Measurements from ENCODE around the gene INCA1. TPM values are rescaled to one million over a fixed set of nuclear protein-coding genes. Genes with fewer than 3 reads are reported as not detected.

Gene INCA1
- total and polyA plus RNA-seq, 2 donors, result 0.24 to 1.5 TPM

DNA sequence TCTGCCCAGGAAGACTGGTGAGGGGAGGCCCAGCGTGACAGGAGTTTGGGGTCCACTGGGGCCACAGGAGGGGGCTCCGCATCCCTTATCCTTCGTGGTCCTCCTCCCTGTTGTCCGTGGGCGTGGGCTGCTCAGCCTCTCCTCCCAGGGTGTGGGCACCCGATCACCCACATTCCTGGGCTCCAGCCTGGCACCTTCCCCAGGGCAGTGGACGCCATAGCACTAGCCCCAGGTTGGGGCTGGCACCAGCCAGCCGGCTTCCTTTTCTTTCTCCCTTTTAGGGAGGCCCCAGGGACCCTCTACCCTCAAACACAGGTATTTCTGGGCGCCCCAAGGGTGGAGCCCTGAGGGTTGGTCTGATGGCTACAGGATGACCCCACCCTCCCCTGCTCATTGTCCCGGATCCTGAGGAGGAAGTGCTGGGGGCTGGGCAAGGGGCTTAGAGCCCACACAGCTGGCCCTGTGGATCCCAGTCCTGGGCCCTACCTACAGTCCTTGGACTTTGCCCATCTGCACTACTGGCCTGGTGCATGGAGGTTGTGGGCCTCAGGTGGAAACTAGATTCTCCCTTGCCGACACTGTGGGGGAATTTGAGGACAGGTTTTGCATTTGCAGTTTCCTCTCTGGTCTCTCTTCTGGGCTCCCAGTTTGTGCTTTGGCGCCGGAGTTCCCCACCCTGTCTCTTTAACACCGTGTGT is 1.6 kb upstream of the INCA1 start:
- H3K27me3 ChIP-seq (ENCODE audit: control insufficient read depth in 2 of 2, insufficient read depth in 1 of 2, low read length in 1 of 2), result peaks cover 6 to 32% of the 10 kb centered on the region in 2 donors
- H3K4me3 ChIP-seq (ENCODE audit: low read length in 2 of 2), result peak overlapping the region; percentile 64 to 86
- WGBS, result 69% methylated on average over 14 of the region's 14 CpGs
- peaks cover 15 to 19% of the 10 kb centered on the region in 2 donors for H3K36me3 ChIP-seq (ENCODE audit: control insufficient read depth in 2 of 2, insufficient read depth in 2 of 2, low read length in 1 of 2)
- peaks cover 0 to 4% of the 10 kb centered on the region in 2 donors for H3K9me3 ChIP-seq (ENCODE audit: control insufficient read depth in 2 of 2, insufficient read depth in 1 of 2, low read length in 1 of 2)
- DNase-seq (ENCODE audit: low read depth in 6 of 9, low spot score in 9 of 9), result no peak
- H3K27ac ChIP-seq (ENCODE audit: low read depth in 1 of 2, low read length in 1 of 2), result no peak overlapping the region
- H3K4me1 ChIP-seq (ENCODE audit: control insufficient read depth in 2 of 2, insufficient read depth in 2 of 2, low read length in 2 of 2), result peaks cover 17 to 18% of the 10 kb centered on the region in 2 donors

DNA sequence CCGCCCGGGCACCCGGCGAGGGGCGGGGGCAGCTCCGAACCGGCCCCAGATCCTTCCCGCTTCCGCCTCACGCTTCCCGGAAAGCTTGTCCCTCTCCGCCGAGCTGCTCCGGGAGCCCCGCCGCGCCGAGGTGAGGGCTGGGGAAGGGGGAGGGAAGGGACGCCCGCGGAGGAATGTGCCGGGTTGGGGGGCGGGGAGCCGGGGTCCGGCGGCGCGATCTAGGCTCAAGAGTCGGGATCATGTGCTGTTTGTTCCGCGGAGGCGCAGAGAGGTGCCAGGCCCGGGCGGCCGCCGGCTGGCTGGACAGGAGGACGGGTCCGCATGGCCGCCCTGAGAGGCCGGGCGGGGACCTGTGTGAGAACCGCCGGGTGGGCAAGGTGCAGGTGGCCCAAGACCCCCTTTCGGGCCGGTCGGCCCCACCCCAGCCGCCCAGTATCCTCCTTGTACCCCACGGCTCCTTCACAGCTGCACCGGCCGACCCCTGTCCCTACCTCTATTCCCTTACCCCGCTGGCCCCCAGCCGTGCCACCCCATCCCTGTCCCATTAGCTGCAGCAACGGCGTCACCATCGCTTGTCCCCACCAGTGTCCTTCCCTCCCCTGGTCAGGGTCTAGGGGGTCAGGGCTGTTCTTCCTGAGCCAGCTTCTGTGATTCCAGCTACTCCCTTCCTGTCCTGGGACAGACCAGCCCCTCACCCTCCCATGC is 857 bp upstream of the INCA1 start:
- DNase-seq (ENCODE audit: low read depth in 6 of 9, low spot score in 9 of 9), result no peak
- Histone ChIP-seq H3K36me3 (ENCODE audit: control insufficient read depth in 2 of 2, insufficient read depth in 2 of 2, low read length in 1 of 2) (peaks cover 10 to 14% of the 10 kb centered on the region in 2 donors), H3K27ac (ENCODE audit: low read depth in 1 of 2, low read length in 1 of 2) (peak overlapping the region in 1 of 2 donors; percentile 25), H3K4me3 (ENCODE audit: low read length in 2 of 2) (peak overlapping the region; percentile 64 to 86), H3K4me1 (ENCODE audit: control insufficient read depth in 2 of 2, insufficient read depth in 2 of 2, low read length in 2 of 2) (peaks cover 17 to 18% of the 10 kb centered on the region in 2 donors), H3K9me3 (ENCODE audit: control insufficient read depth in 2 of 2, insufficient read depth in 1 of 2, low read length in 1 of 2) (peaks cover 0 to 4% of the 10 kb centered on the region in 2 donors), H3K27me3 (ENCODE audit: control insufficient read depth in 2 of 2, insufficient read depth in 1 of 2, low read length in 1 of 2) (peaks cover 6 to 32% of the 10 kb centered on the region in 2 donors)
- 6% methylated on average over 55 of the region's 55 CpGs for WGBS

DNA sequence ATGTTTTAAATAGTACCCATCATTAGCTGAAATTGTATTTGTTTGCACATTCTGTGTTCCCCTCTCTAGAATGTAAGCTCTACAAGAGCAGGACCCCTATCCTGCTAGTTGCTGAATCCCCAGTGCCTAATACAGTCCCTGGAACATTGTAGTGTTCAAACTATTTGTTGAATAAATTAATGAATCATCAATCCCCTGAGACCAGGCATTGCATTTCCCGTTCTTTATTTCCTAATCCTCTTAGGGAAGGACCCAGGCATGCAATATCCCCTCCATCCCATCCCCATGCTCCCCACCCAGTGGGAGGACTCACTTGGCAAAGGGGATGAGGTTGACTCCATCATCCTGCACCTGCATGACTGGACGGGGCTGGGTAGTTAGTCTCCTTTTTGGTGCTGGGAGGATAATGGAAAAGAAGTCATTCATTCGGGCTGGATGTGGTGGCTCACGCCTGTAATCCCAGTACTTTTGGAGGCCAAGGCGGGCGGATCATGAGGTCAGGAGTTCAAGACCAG is 3.2 kb downstream of the INCA1 start:
- DNase-seq (ENCODE audit: low read depth in 6 of 9, low spot score in 9 of 9), result no peak
- no peak overlapping the region for H3K27ac ChIP-seq (ENCODE audit: low read depth in 1 of 2, low read length in 1 of 2)
- H3K36me3 ChIP-seq (ENCODE audit: control insufficient read depth in 2 of 2, insufficient read depth in 2 of 2, low read length in 1 of 2), result no peaks in the 10 kb centered on the region
- 96% methylated on average over 6 of the region's 6 CpGs for WGBS
- H3K27me3 ChIP-seq (ENCODE audit: control insufficient read depth in 2 of 2, insufficient read depth in 1 of 2, low read length in 1 of 2), result peaks cover 6 to 31% of the 10 kb centered on the region in 2 donors
- peaks cover 16 to 19% of the 10 kb centered on the region in 2 donors for H3K4me1 ChIP-seq (ENCODE audit: control insufficient read depth in 2 of 2, insufficient read depth in 2 of 2, low read length in 2 of 2)
- no peak overlapping the region for H3K4me3 ChIP-seq (ENCODE audit: low read length in 2 of 2)
- H3K9me3 ChIP-seq (ENCODE audit: control insufficient read depth in 2 of 2, insufficient read depth in 1 of 2, low read length in 1 of 2), result peaks cover 0 to 4% of the 10 kb centered on the region in 2 donors

DNA sequence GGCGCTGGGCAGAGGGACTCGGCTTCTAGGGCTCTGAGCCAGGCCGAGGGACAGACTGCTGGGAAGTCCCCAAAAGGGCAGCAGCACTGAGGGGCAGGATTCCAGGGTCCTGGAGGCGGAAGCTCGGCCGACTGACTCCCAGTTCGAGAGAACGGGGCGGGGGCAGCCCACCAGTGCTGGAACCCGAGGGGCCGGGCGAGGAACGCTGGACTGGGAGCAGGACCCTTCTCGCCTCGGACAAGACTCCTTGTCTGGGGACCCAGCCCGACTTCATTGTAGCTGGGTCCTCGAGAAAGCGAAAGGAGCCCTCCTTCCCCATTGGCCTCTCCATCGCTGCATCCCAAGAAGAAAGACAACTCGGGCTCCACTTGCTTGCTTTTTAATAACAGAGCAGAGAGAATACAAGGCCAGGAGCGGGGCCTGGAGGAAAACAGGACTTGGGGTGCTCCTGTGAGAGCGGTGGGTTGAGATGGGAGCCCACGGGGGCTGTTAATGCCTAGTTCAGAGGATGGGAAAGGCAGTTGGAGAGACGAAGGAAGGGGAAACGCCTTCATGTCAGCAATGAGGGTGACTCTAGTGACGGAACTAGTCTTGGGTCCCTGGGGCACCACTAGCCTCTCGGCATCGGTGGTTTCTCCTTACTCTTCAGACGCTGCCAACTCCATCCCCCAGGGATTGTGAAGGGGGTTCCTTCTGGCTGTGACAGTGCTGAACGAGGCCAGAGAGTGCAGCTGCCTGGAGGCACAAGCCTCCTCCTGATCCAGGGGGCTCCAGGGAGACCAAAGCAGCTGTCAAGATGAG is 9.4 kb downstream of the INCA1 start:
- 1% methylated on average over 30 of the region's 30 CpGs for WGBS

DNA sequence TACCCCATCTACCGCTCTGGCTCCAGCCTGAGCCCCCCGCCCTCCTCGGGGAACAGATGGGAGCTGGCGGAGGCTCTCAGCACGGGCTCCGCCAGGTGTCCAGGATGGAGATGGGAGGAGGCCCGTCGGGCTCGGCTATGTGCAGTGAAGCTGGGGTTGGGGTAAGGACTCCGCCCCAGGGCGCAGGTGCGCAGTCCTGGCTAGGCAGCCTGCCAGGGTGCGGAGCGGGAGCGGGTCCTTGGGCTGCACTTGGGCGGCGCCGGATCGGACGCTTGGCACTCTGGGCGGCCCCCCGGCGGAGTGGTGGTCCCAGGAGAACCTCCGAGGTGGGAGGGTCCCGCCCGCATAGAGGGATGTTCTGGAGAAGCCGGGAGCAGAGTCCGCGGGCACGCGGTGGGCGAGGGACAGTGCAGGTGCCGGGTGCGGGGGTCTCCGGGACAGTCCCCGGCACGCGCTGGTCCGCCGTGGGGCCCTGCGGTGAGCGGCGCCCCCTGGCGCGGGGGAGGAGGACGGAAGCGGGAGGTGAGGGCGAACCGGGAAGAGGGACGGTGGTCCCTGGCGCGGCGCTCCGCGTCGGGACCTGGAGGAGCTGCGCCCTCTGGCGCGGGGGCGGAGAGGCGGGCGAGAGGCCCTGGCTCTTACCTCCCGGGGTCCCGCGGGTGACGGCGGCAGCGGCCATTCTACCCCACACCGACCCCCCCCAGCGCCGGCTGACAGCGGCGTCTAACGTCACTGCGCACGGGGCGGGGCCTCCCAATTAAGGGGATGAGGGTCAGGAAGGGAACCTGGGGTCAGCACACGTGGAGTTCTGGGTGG is 10.2 kb downstream of the INCA1 start, which contains the start of gene CAMTA2:
Gene CAMTA2 (minus strand): TSS at position 725 of the 816 bp plus-strand sequence. CDS start 1,453 bp downstream, outside the sequence.
- Histone ChIP-seq H3K27me3 (ENCODE audit: control insufficient read depth in 2 of 2, insufficient read depth in 1 of 2, low read length in 1 of 2) (no peaks in the 10 kb centered on the region), H3K9me3 (ENCODE audit: control insufficient read depth in 2 of 2, insufficient read depth in 1 of 2, low read length in 1 of 2) (peaks cover 0 to 5% of the 10 kb centered on the region in 2 donors), H3K36me3 (ENCODE audit: control insufficient read depth in 2 of 2, insufficient read depth in 2 of 2, low read length in 1 of 2) (peaks cover 8 to 13% of the 10 kb centered on the region in 2 donors), H3K4me1 (ENCODE audit: control insufficient read depth in 2 of 2, insufficient read depth in 2 of 2, low read length in 2 of 2) (peaks cover 15 to 29% of the 10 kb centered on the region in 2 donors), H3K27ac (ENCODE audit: low read depth in 1 of 2, low read length in 1 of 2) (peak within 1 kb of the TSS; percentile 84 to 91), H3K4me3 (ENCODE audit: low read length in 2 of 2) (peak within 1 kb of the TSS; percentile 87 to 91)
- 1% methylated on average over 78 of the region's 78 CpGs for WGBS
- peak in 8 of 9 donors; percentile 64 to 90 (median 80) for DNase-seq (ENCODE audit: low read depth in 6 of 9, low spot score in 9 of 9)

More for the DNA sequence above, 9.4 kb downstream of the INCA1 start:
- H3K4me3 ChIP-seq (ENCODE audit: low read length in 2 of 2), result peak overlapping the region; percentile 87 to 91
- peak overlapping the region; percentile 84 to 91 for H3K27ac ChIP-seq (ENCODE audit: low read depth in 1 of 2, low read length in 1 of 2)
- peaks cover 0 to 5% of the 10 kb centered on the region in 2 donors for H3K9me3 ChIP-seq (ENCODE audit: control insufficient read depth in 2 of 2, insufficient read depth in 1 of 2, low read length in 1 of 2)
- peaks cover 0 to 5% of the 10 kb centered on the region in 2 donors for H3K36me3 ChIP-seq (ENCODE audit: control insufficient read depth in 2 of 2, insufficient read depth in 2 of 2, low read length in 1 of 2)
- peaks cover 15 to 29% of the 10 kb centered on the region in 2 donors for H3K4me1 ChIP-seq (ENCODE audit: control insufficient read depth in 2 of 2, insufficient read depth in 2 of 2, low read length in 2 of 2)
- no peak for DNase-seq (ENCODE audit: low read depth in 6 of 9, low spot score in 9 of 9)
- no peaks in the 10 kb centered on the region for H3K27me3 ChIP-seq (ENCODE audit: control insufficient read depth in 2 of 2, insufficient read depth in 1 of 2, low read length in 1 of 2)

DNA sequence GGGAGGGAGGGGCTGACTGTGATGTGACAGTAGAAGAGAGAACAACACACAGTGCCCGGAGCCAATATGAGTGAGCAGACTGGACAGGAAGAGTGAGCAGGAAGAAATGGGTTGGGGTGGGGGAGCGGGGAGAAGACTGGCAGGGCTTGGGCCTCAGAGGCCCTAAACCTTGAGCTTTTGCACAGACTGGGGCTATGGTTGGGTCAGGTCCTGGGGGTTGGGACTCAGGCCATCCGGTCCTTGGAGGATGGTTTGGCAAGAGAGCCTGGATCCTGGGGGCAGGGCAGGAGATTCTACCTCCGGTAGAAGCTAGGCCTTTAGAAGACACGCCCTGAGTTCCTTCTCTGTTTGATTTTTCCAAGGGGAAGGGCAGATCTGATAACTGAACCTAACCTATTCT is 10.9 kb downstream of the INCA1 start:
- Histone ChIP-seq H3K4me1 (ENCODE audit: control insufficient read depth in 2 of 2, insufficient read depth in 2 of 2, low read length in 2 of 2) (peaks cover 15 to 29% of the 10 kb centered on the region in 2 donors), H3K4me3 (ENCODE audit: low read length in 2 of 2) (peak overlapping the region; percentile 87 to 91), H3K27me3 (ENCODE audit: control insufficient read depth in 2 of 2, insufficient read depth in 1 of 2, low read length in 1 of 2) (no peaks in the 10 kb centered on the region), H3K9me3 (ENCODE audit: control insufficient read depth in 2 of 2, insufficient read depth in 1 of 2, low read length in 1 of 2) (peaks cover 0 to 5% of the 10 kb centered on the region in 2 donors), H3K36me3 (ENCODE audit: control insufficient read depth in 2 of 2, insufficient read depth in 2 of 2, low read length in 1 of 2) (peaks cover 13 to 15% of the 10 kb centered on the region in 2 donors), H3K27ac (ENCODE audit: low read depth in 1 of 2, low read length in 1 of 2) (peak overlapping the region; percentile 43 to 84)
- peak in 1 of 9 donors; percentile 33 for DNase-seq (ENCODE audit: low read depth in 6 of 9, low spot score in 9 of 9)
- 88% methylated on average over 5 of the region's 5 CpGs for WGBS

DNA sequence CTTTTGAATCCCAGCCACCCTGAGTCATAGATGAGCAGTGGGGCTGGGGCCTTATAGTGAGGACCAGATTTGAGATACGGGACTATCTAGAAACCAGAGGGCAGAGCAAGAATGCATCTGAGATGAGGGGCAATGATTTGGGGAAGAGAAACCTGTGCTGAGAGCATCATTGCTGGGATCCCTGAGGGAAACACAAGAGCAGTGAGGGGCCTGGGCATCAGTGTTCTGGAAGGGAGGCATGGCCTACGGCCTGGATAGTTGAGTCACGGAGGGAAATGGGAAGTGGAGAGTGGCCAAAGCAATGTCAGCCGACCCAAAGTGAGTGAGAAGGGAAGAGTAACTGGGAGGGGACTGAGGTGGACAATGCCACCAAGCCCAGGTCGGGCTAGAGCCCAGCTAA is 15.0 kb downstream of the INCA1 start:
- DNase-seq (ENCODE audit: low read depth in 6 of 9, low spot score in 9 of 9), result no peak
- H3K27me3 ChIP-seq (ENCODE audit: control insufficient read depth in 2 of 2, insufficient read depth in 1 of 2, low read length in 1 of 2), result no peaks in the 10 kb centered on the region
- peaks cover 40 to 43% of the 10 kb centered on the region in 2 donors for H3K36me3 ChIP-seq (ENCODE audit: control insufficient read depth in 2 of 2, insufficient read depth in 2 of 2, low read length in 1 of 2)
- no peak overlapping the region for H3K4me3 ChIP-seq (ENCODE audit: low read length in 2 of 2)
- WGBS, result 79% methylated on average over 5 of the region's 5 CpGs
- peaks cover 0 to 1% of the 10 kb centered on the region in 2 donors for H3K9me3 ChIP-seq (ENCODE audit: control insufficient read depth in 2 of 2, insufficient read depth in 1 of 2, low read length in 1 of 2)
- peaks cover 9 to 31% of the 10 kb centered on the region in 2 donors for H3K4me1 ChIP-seq (ENCODE audit: control insufficient read depth in 2 of 2, insufficient read depth in 2 of 2, low read length in 2 of 2)
- H3K27ac ChIP-seq (ENCODE audit: low read depth in 1 of 2, low read length in 1 of 2), result no peak overlapping the region

DNA sequence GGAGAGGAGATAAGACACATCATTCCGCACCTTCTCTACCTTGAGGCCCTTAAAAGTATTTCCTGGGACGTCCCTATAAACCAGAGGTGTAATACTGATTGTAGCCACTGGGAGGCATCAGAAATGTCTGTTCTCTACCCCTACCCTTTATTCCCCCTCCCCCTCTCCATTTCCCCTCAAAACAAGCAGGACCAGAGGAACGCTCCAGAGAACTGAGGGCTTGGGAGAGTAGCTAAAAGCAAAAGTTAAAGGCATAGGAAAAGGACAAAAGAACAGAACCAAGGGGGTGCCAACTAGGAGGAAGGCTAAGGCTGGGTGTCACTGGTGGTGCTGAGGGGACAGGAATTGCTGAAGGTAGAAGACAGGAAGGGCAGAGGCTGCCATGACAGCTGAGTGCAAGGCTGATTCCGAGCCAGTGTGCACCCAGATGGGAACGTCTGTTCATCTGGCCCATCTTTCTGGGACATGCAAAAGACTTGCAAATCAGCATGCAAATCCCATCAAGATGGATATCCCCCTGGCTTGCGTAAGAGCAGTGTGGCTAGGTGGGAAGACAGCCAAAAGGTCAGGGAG is 16.6 kb downstream of the INCA1 start:
- Histone ChIP-seq H3K27me3 (ENCODE audit: control insufficient read depth in 2 of 2, insufficient read depth in 1 of 2, low read length in 1 of 2) (no peaks in the 10 kb centered on the region), H3K36me3 (ENCODE audit: control insufficient read depth in 2 of 2, insufficient read depth in 2 of 2, low read length in 1 of 2) (peaks cover 48 to 50% of the 10 kb centered on the region in 2 donors), H3K4me1 (ENCODE audit: control insufficient read depth in 2 of 2, insufficient read depth in 2 of 2, low read length in 2 of 2) (peaks cover 4 to 28% of the 10 kb centered on the region in 2 donors), H3K4me3 (ENCODE audit: low read length in 2 of 2) (no peak overlapping the region), H3K27ac (ENCODE audit: low read depth in 1 of 2, low read length in 1 of 2) (peak overlapping the region; percentile 46 to 55), H3K9me3 (ENCODE audit: control insufficient read depth in 2 of 2, insufficient read depth in 1 of 2, low read length in 1 of 2) (peaks cover 0 to 1% of the 10 kb centered on the region in 2 donors)
- peak in 8 of 9 donors; percentile 68 to 91 (median 82) for DNase-seq (ENCODE audit: low read depth in 6 of 9, low spot score in 9 of 9)
- WGBS, result 54% methylated on average over 6 of the region's 6 CpGs
